Transverse colon (tissue), 4 donors: Measurements from ENCODE around the gene ATP1A2. TPM values are rescaled to one million over a fixed set of nuclear protein-coding genes. Genes with fewer than 3 reads are reported as not detected.

ENCODE experiments used
- DNase-seq: peaks from one replicate; pipeline ENCODE4 v3.0.0-alpha.2; 2019
- H3K27ac ChIP-seq, 4 donors: fragments of 200-600 bp; sonication (generic); 2 replicates each; pipeline ENCODE4 v1.5.1; 2016 to 2018; ENCODE audit warnings: inconsistent platforms in 4 of 4
- H3K27me3 ChIP-seq: fragments of 200-600 bp; sonication (generic); 2 replicates; pipeline ENCODE4 v1.5.1; 2017; ENCODE audit warnings: inconsistent platforms
- H3K36me3 ChIP-seq, 4 donors: fragments of 200-600 bp; sonication (generic); 2 replicates each; pipeline ENCODE4 v1.5.1; 2017 to 2019; ENCODE audit warnings: inconsistent platforms in 4 of 4
- H3K4me1 ChIP-seq, 4 donors: fragments of 200-600 bp; sonication (generic); 2 replicates each; pipeline ENCODE4 v1.5.1; 2017 to 2020; ENCODE audit warnings: inconsistent platforms in 4 of 4
- H3K4me3 ChIP-seq, 4 donors: fragments of 200-600 bp; sonication (generic); 1 replicate in 1 of 4; 2 replicates in 3 of 4; pipeline versions ENCODE4 v1.5.1 to v1.6.1; 2017 to 2019; ENCODE audit warnings: inconsistent platforms in 4 of 4
- H3K9me3 ChIP-seq, 2 donors: fragments of 200-600 bp; sonication (generic); 2 replicates each; pipeline ENCODE4 v1.5.1; 2017 to 2019; ENCODE audit warnings: inconsistent platforms in 2 of 2
- EP300 ChIP-seq: sonication (generic); formaldehyde crosslinking; IDR thresholded peaks from one replicate; pipeline ENCODE4 v1.6.1; 2017; ENCODE audit warnings: antibody characterized with exemption, low read depth
- POLR2A ChIP-seq: fragments of 450-650 bp; IDR thresholded peaks from one replicate; pipeline ENCODE4 v1.6.1; 2016; ENCODE audit warnings: antibody characterized with exemption, mild to moderate bottlenecking, moderate library complexity
- POLR2AphosphoS5 ChIP-seq, 3 donors: sonication (generic); formaldehyde crosslinking; IDR thresholded peaks; one replicate each; pipeline ENCODE4 v1.6.1; 2016; ENCODE audit warnings: antibody characterized with exemption in 3 of 3
- WGBS, 2 donors: methylation state at CpG; one replicate each; pipeline ENCODE4 v1.1.5; 2018; ENCODE audit warnings: low coverage in 1 of 2; 5-methylcytosine and 5-hydroxymethylcytosine counted together
- in situ Hi-C, 4 donors: fragments of 200-750 bp; cut with MboI; loops; one replicate each; pipeline versions ENCODE4 v1.15.0 to v1.15.1; 2017; ENCODE audit warnings: low sequenced_read_pairs in 3 of 4, low pct_ligation_motif_present in 1 of 4, low pct_unique_long_range_greater_than_20kb in 1 of 4
- intact Hi-C: fragments of 100-400 bp; cut with DNase I; formaldehyde crosslinking; loops from one replicate; pipeline ENCODE4 v1.15.1; 2023; ENCODE audit warnings: low total_unique reads
- total RNA-seq, 4 donors: library from RNA; depleted of rRNA; stranded (reverse); fragments of >200 nt; gene quantifications; one replicate each; pipeline ENCODE4 v1.1.0, GENCODE V29; 2016
- TF ChIP-seq, protein P1 (sequence below), 5 experiments: fragments of 200-600 bp in 3 of 5; fragments of 450-650 bp in 2 of 5; sonication (generic) in 3 of 5; IDR thresholded peaks; 1 replicate in 2 of 5; 2 replicates in 3 of 5; pipeline ENCODE4 v1.5.1; 2016 to 2017; ENCODE audit warnings: antibody characterized with exemption in 5 of 5, inconsistent platforms in 3 of 5, mild to moderate bottlenecking in 2 of 5, moderate library complexity in 1 of 5

Gene ATP1A2
- total RNA-seq, 4 donors from 2014 or later, result 11.4 to 40.8 (median 23.1) TPM

- peak; percentile 43 for DNase-seq
- H3K36me3 ChIP-seq, result peaks cover 0 to 4% (median 0%) of the 10 kb centered on the region in 4 donors
- peaks cover 26 to 46% (median 38%) of the 10 kb centered on the region in 4 donors for H3K4me1 ChIP-seq
- H3K9me3 ChIP-seq, result no peaks in the 10 kb centered on the region
- TF ChIP-seq POLR2A (no peak), POLR2AphosphoS5 (IDR thresholded peaks at IDR 0.05) (no peak), EP300 (no peak)
- TF ChIP-seq, protein P1, sequence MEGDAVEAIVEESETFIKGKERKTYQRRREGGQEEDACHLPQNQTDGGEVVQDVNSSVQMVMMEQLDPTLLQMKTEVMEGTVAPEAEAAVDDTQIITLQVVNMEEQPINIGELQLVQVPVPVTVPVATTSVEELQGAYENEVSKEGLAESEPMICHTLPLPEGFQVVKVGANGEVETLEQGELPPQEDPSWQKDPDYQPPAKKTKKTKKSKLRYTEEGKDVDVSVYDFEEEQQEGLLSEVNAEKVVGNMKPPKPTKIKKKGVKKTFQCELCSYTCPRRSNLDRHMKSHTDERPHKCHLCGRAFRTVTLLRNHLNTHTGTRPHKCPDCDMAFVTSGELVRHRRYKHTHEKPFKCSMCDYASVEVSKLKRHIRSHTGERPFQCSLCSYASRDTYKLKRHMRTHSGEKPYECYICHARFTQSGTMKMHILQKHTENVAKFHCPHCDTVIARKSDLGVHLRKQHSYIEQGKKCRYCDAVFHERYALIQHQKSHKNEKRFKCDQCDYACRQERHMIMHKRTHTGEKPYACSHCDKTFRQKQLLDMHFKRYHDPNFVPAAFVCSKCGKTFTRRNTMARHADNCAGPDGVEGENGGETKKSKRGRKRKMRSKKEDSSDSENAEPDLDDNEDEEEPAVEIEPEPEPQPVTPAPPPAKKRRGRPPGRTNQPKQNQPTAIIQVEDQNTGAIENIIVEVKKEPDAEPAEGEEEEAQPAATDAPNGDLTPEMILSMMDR (IDR thresholded peaks at IDR 0.05), result no peak
- 63% methylated on average over 21 of the region's 21 CpGs; no CpG with 5 or more reads in 1 of the 2 donors for WGBS, 2 donors
- H3K4me3 ChIP-seq, result no peak overlapping the region
- peak overlapping the region; percentile 14 to 77 (median 66) for H3K27ac ChIP-seq
- no peaks in the 10 kb centered on the region for H3K27me3 ChIP-seq
- in situ Hi-C loops (no loop called here), intact Hi-C loops (no loop called here)
Observed at GRCh38 chr1:160093624-160094290, 21.8 kb upstream of the ATP1A2 start.

DNA sequence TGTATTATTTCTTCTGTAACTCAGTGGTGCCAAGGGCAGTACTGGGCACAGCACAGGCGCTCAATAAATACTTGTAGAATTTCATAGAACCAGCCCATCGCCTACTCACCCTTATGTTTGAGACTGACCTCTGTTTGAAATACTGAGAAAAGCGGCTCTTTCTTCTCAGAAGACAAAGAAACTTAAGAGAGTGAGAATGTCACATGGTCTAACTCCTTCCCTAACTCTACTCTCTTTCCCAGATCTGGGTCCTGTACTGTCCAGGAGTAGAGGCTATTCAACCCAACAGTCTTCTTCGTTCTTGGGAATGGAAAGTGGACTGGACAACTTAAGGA is 21.3 kb upstream of the ATP1A2 start:
- no peak for DNase-seq
- Histone ChIP-seq H3K4me1 (peaks cover 29 to 49% (median 39%) of the 10 kb centered on the region in 4 donors), H3K9me3 (no peaks in the 10 kb centered on the region), H3K27ac (peak overlapping the region; percentile 14 to 77 (median 66)), H3K27me3 (no peaks in the 10 kb centered on the region), H3K4me3 (no peak overlapping the region), H3K36me3 (peaks cover 0 to 4% (median 0%) of the 10 kb centered on the region in 4 donors)
- WGBS, 2 donors, result 68% methylated on average over 4 of the region's 4 CpGs; no CpG with 5 or more reads in 1 of the 2 donors
- intact Hi-C loops, result no loop called here
- TF ChIP-seq POLR2AphosphoS5 (IDR thresholded peaks at IDR 0.05) (no peak), POLR2A (no peak), EP300 (no peak)
- TF ChIP-seq, protein P1 (IDR thresholded peaks at IDR 0.05), result no peak
- in situ Hi-C loops, result no loop called here

DNA sequence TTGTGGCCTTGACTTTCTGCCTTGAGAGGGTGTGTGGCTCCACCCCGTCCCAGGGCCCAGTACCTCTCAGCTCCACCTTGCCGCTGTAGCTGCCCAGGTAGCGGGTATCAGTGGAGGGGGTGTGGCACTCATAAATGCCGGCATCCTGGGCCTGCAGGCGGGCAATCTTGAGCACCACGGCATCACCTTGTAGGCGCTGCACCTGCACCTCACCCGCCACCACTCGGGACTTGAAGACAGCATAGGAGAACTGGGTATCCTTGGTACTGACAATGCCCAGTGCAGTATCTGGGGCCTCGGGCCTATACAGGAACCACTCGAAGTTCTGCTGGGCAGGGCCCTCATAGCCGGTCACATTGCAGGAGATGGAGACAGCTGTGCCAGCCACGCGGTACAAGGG is 20.8 kb upstream of the ATP1A2 start:
- H3K27ac ChIP-seq, result peak overlapping the region; percentile 14 to 77 (median 66)
- no peaks in the 10 kb centered on the region for H3K27me3 ChIP-seq
- H3K9me3 ChIP-seq, result no peaks in the 10 kb centered on the region
- TF ChIP-seq POLR2AphosphoS5 (IDR thresholded peaks at IDR 0.05) (no peak), POLR2A (no peak), EP300 (no peak)
- TF ChIP-seq, protein P1 (IDR thresholded peaks at IDR 0.05), result no peak
- intact Hi-C loops (no loop called here), in situ Hi-C loops (no loop called here)
- peaks cover 30 to 52% (median 42%) of the 10 kb centered on the region in 4 donors for H3K4me1 ChIP-seq
- 73 to 75% methylated on average over 4 to 14 of the region's 14 CpGs for WGBS, 2 donors
- peaks cover 0 to 4% (median 0%) of the 10 kb centered on the region in 4 donors for H3K36me3 ChIP-seq
- H3K4me3 ChIP-seq, result no peak overlapping the region
- no peak for DNase-seq

- 89% methylated on average over 4 of the region's 4 CpGs; no CpG with 5 or more reads in 1 of the 2 donors for WGBS, 2 donors
- H3K9me3 ChIP-seq, result no peaks in the 10 kb centered on the region
- H3K36me3 ChIP-seq, result peaks cover 0 to 4% (median 0%) of the 10 kb centered on the region in 4 donors
- no peak overlapping the region for H3K4me3 ChIP-seq
- peaks cover 30 to 52% (median 42%) of the 10 kb centered on the region in 4 donors for H3K4me1 ChIP-seq
- intact Hi-C loops (no loop called here), in situ Hi-C loops (no loop called here)
- TF ChIP-seq POLR2A (no peak), EP300 (no peak), POLR2AphosphoS5 (IDR thresholded peaks at IDR 0.05) (no peak)
- TF ChIP-seq, protein P1 (IDR thresholded peaks at IDR 0.05), result no peak
- no peaks in the 10 kb centered on the region for H3K27me3 ChIP-seq
- no peak for DNase-seq
- peak overlapping the region in 1 of 4 donors; percentile 77 for H3K27ac ChIP-seq
Observed at GRCh38 chr1:160095382-160096105, 20.0 kb upstream of the ATP1A2 start.
